GM19455 (cell line): ENCODE measurements around the gene GALNT11.

Source experiments
- ATAC-seq: cut with Tn5 transposase; IDR thresholded peaks from one replicate; pipeline ENCODE4 v1.9.1; 2021; ENCODE audit not compliant: unreplicated experiment

GALNT11 gene

DNA sequence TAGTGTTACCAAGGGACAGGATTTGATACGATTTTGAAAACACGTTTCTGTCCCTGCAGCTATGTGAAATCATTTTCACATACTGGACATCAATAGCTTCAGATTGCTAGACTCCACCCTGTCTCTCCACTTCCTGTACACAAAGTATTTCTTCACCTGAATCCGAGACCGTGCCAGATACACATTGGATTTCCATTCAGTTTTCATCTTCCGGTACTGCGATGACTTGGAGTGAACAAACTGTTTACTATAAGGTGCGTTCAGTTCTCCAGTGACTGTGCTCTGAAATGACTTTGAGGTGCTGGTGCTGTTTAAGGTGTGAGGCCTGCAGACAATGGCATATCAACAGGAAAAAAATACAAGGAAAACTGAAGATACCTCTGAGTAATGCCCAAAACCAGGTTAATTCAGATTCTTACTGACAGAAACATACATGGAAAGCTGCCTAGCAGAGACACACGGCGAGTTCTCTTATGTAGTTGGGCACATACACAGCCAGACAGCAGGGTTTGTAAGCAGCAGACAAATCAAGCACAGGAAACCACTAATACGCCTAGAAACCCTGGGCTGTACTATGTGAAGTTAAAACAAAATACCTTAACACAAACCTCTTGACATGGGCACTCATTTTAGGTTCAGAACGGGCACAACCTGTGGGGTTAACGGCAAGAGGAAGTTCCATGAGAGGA lies 119.2 kb downstream of the GALNT11 start:
- ATAC-seq = no peak

DNA sequence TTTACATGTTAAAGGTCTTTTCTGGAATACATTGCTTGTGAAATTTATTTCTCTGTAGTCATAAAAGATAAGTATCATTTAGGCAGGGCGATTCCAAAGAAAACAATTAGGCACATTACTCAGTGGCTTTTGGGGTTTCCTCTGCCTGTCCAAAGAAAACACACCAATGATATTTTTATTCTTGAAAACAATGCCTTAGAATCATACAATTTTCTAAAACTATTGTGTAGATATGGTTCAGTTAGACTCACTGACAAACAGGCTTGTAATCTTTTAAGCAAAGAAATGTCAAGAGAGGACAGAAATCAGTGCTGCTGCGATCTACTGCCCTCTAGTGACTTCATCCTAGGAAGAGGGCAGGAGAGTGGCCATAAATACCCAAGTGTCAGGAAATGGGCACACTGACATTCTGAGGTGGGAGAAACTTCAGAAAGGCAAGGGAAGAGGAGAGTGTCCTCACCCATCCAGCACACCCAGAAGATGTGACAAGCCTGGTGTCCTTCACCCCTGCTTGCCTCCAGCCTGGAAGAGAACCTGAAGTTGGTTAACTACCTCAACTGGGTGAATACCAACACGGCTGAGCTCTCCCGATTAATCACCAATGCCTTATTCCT lies 120.5 kb downstream of the GALNT11 start:
- no peak for ATAC-seq

DNA sequence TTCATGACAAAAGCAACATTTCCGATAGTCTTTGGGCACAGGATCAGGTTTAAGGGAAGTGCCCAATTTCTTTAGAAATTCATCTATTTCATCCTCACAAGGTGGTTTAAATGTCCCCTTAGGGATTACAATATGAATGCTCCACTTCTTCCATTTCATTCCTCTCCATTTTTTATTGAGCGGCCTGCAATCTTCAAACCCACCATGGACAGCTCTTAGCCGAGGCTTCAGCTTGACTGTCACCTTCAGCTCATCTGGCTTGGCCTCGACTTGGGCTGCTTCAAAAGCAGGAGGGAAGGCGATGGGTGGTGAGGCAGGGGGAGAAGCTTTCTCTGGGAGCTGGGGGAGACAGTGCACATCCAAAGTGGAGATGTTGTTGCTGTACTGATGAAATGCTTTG lies 123.2 kb downstream of the GALNT11 start:
- no peak for ATAC-seq

DNA sequence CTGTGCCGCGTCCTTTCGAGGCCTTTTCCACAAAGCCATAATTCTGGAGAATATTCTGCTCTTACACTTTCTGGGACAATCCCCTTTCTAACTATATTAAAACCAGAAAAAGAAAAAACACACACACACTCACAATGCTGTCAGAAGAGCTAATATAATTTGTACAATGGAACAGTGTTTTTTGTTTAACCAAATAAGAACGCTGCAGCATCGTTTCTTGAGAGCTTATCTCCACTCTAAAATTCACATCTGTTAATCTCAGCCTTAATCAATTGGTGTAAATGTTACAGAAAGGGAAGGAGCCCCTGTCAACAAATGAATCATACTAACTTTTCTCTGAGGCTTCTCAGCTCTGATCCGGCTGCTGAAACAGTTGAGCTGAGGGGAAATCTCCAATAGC lies 123.9 kb downstream of the GALNT11 start:
- no peak for ATAC-seq

DNA sequence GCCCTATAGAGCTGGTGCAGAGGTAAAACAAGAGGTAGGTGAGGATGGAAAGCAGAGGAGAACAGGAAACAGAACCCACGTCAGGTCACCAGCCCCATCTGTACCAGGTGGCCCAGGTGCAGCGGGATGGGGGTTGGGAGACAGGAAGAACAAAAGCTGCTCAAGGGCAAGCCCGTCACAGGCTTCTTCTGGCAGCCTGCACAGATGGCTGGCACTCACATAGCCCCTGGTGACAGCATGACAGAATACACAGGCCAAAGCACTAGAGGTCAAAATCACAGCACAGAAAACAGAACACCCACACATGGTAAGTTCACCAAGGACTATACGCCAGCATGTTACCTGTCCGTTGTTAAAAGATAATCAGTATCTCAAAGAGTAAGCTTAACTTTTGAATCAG lies 126.8 kb downstream of the GALNT11 start:
- no peak for ATAC-seq

DNA sequence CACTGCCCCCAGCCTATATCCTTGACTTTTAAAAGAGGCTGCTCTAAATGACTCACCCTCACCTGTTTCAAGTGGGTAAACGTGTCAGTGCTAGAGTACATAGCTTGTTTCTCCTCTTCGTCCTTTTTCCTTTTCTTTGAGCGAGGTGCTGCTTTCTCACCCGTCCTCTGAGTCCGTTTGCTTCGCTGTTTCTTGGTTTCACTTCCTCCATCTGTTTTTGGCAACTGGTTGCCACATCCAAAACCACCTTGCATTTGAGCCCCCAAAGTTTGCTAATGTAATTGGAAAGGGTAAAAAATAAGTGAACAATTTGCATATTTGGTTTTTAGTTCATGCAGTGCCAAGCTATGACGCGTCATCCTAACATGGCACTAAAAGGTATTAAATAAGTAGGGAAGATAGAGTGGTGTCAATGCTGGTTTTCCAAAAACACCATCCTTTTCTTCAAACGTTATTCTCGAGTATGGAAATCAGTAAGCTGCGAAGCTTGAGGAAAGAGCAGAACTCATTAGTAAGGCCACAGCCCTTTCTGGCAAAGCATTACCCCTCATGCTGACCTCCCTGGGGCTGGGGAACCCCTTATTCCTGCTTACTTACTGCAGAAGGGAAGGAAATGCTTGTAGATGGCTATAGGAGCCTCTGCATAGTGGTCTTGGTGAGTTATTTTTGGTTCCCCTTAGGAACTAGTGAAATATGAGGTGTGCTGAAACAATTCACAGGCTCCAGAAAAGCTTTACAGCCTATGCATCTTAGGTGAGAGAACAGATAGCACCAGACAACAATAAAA lies 133.5 kb downstream of the GALNT11 start:
- peak; percentile 91 for ATAC-seq

DNA sequence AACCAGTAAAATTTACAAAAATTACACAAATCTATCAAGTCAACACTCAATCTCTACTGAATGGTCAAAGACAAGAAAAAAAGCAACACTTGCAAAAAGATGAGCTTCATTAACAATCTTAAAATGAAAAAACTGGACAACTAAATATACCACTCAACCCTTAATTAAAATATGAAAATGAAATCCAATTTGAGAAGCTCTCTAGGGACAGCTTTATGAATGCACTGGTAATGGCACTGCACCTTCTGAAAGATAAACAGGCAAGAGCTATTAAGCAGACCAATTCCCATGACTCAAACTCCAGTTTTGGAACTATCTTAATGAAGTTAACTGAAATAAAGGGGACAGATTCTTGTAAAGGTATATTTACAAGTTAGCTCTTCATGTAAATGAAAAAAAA lies 135.7 kb downstream of the GALNT11 start:
- no peak for ATAC-seq

DNA sequence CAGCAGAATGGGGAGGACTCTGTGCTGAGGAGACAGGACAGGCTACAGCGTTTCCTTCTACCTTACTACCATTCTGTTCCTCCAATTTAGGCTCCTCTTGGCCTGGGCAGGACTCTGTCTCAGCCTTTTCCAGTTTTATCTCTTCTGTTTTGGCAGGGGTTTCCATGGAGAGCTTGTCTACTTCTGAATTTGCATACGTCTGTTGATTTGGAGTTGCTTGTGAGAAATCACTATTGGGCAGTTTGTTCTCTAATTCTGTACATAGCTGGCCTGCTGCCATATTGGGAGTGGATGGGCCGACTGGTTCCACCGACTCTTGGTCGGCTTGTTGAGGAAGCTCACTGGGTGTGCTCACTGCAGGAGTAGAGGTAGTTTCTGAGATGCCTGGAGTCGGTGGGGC lies 136.8 kb downstream of the GALNT11 start:
- no peak for ATAC-seq
